Activated naive CD4-positive, alpha-beta T cell treated with anti-CD3 and anti-CD28 coated beads, Interleukin-2, amount 10 ng/mL, durations not matched to agents 5 hours and 36 hours (primary cell): ENCODE data around the gene RAD54L2. TPM values are rescaled to one million over a fixed set of nuclear protein-coding genes. Genes with fewer than 3 reads are reported as not detected.

ENCODE experiments used
- total RNA-seq, 2 experiments: library from RNA; stranded (reverse); gene quantifications; one replicate each; pipeline ENCODE4 v1.2.3, GENCODE V29; 2021

RAD54L2 gene, protein sequence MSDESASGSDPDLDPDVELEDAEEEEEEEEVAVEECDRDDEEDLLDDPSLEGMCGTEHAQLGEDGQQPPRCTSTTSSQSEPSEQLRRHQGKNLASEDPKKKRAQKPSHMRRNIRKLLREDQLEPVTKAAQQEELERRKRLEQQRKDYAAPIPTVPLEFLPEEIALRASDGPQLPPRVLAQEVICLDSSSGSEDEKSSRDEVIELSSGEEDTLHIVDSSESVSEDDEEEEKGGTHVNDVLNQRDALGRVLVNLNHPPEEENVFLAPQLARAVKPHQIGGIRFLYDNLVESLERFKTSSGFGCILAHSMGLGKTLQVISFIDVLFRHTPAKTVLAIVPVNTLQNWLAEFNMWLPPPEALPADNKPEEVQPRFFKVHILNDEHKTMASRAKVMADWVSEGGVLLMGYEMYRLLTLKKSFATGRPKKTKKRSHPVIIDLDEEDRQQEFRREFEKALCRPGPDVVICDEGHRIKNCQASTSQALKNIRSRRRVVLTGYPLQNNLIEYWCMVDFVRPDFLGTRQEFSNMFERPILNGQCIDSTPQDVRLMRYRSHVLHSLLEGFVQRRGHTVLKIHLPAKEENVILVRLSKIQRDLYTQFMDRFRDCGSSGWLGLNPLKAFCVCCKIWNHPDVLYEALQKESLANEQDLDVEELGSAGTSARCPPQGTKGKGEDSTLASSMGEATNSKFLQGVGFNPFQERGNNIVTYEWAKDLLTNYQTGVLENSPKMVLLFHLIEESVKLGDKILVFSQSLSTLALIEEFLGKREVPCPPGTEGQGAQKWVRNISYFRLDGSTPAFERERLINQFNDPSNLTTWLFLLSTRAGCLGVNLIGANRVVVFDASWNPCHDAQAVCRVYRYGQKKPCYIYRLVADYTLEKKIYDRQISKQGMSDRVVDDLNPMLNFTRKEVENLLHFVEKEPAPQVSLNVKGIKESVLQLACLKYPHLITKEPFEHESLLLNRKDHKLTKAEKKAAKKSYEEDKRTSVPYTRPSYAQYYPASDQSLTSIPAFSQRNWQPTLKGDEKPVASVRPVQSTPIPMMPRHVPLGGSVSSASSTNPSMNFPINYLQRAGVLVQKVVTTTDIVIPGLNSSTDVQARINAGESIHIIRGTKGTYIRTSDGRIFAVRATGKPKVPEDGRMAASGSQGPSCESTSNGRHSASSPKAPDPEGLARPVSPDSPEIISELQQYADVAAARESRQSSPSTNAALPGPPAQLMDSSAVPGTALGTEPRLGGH (N-terminal part only)
- total RNA-seq, result 10 to 100 TPM; 27.5 to 27.6 TPM

DNA sequence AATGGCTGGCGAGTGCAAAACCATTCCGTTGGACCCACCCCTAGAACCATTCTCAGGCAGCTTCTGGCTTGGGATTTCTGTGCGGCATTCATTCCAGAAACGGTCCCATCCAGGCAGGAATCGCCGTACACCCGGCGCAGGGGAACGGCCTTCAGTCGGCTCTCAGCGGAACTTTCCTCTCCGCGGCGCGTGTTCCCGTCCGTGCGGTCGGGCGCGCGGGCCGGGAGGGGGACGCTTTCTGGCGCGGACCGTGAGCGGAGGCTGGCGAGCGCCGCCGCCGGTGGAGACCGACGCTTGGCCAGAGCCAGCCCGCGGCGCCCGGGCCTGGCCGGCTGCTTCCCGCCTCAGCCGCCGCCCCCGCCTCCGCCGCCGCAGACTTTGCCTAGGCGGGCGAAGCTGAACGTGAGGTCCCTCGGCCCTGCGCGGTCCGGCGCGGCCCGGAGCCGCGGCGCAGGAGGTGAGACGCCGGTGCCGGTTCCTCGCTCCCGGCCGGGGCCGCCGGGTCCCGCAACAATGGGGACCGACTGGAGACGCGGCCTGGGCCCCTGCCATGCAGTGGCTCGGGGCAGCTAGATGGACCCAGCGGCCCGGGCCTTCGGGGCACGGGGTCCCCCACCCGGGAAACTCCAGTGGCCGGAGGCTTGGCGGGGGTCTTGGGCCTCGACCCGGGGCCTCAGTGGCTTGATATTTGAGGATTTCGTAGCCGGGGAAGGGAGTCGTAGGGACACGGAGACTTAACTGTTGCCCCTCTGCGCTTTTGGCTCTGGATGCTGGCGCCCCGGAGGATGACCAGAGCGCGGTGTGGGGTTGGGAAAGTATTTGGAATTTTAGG is at the start of gene RAD54L2:
TSS of gene RAD54L2 (plus strand) at position 261 of the 832 bp plus-strand sequence. CDS start 51,702 bp downstream, outside the sequence.

Other genes with a start within 250 kb of the RAD54L2 start
- 100 to 1,000 TPM; 109 TPM for gene MANF, start 153.4 kb upstream of the RAD54L2 start, total RNA-seq
- 10 to 100 TPM; 28.3 to 28.4 TPM for gene RBM15B, start 147.4 kb upstream of the RAD54L2 start, total RNA-seq
- 10 to 100 TPM; 33.2 to 33.9 TPM for gene DCAF1, start 38.7 kb upstream of the RAD54L2 start, total RNA-seq
- 10 to 100 TPM; 93.0 to 95.5 TPM for gene TEX264, start 132.5 kb downstream of the RAD54L2 start, total RNA-seq
- gene GRM2, start 168.3 kb downstream of the RAD54L2 start, total RNA-seq, result 1 to 10 TPM; 1.9 to 4.1 TPM
- not detected for gene IQCF6, start 240.5 kb downstream of the RAD54L2 start, total RNA-seq